Measurements from ENCODE around the gene A1BG.

The A1BG gene

GRCh38 chr19:58386576-58387337 lies 33.5 kb upstream of the A1BG start, which contains the start of gene RPS5:
Gene RPS5, plus strand, starts transcription at chr19:58387269. Its CDS starts 869 bp downstream, at chr19:58388138.
- FAIRE-seq: peak; percentile 98
- TF ChIP-seq POLR2A (IDR thresholded peaks at IDR 0.05; ENCODE audit: low read depth, low read length): peak; percentile 97
- peak; percentile 96 for TF ChIP-seq POLR2AphosphoS5 (IDR thresholded peaks at IDR 0.05; ENCODE audit: low read depth, low read length)
- no peak for TF ChIP-seq SPI1 (IDR thresholded peaks at IDR 0.05; ENCODE audit: low read depth, low read length)
- TF ChIP-seq POU2F2 (IDR thresholded peaks at IDR 0.05; ENCODE audit: low read depth, low read length): peak; percentile 77
- no peak for TF ChIP-seq PAX5 (IDR thresholded peaks at IDR 0.05; ENCODE audit: insufficient read depth, low read length, severe bottlenecking)
- peak; percentile 98 for TF ChIP-seq TAF1 (IDR thresholded peaks at IDR 0.05; ENCODE audit: low read depth, low read length)

GRCh38 chr19:58385891-58386575 lies 32.7 kb upstream of the A1BG start:
- TF ChIP-seq PAX5 (IDR thresholded peaks at IDR 0.05; ENCODE audit: insufficient read depth, low read length, severe bottlenecking) (no peak), SPI1 (IDR thresholded peaks at IDR 0.05; ENCODE audit: low read depth, low read length) (peak; percentile 29; the same call in 1 of the 2 replicates), POLR2AphosphoS5 (IDR thresholded peaks at IDR 0.05; ENCODE audit: low read depth, low read length) (peak; percentile 63; the same call in 1 of the 2 replicates), POU2F2 (IDR thresholded peaks at IDR 0.05; ENCODE audit: low read depth, low read length) (peak; percentile 69; the same call in 1 of the 2 replicates), POLR2A (IDR thresholded peaks at IDR 0.05; ENCODE audit: low read depth, low read length) (peak; percentile 62; the same call in 1 of the 2 replicates), TAF1 (IDR thresholded peaks at IDR 0.05; ENCODE audit: low read depth, low read length) (peak; percentile 33; the same call in 1 of the 2 replicates)
- FAIRE-seq (peak; percentile 75), DNase-seq (ENCODE audit: insufficient read length, low spot score) (no peak)

More at GRCh38 chr19:58386576-58387337, 33.5 kb upstream of the A1BG start, which contains the start of gene RPS5:
- DNase-seq (ENCODE audit: insufficient read length, low spot score): peak; percentile 99

GRCh38 chr19:58385313-58385890 lies 32.1 kb upstream of the A1BG start:
- TF ChIP-seq POLR2A (IDR thresholded peaks at IDR 0.05; ENCODE audit: low read depth, low read length) (no peak), PAX5 (IDR thresholded peaks at IDR 0.05; ENCODE audit: insufficient read depth, low read length, severe bottlenecking) (no peak), SPI1 (IDR thresholded peaks at IDR 0.05; ENCODE audit: low read depth, low read length) (no peak), TAF1 (IDR thresholded peaks at IDR 0.05; ENCODE audit: low read depth, low read length) (no peak), POU2F2 (IDR thresholded peaks at IDR 0.05; ENCODE audit: low read depth, low read length) (no peak), POLR2AphosphoS5 (IDR thresholded peaks at IDR 0.05; ENCODE audit: low read depth, low read length) (no peak)
- no peak for DNase-seq (ENCODE audit: insufficient read length, low spot score)
- FAIRE-seq: no peak

- no peak for FAIRE-seq
- TF ChIP-seq POLR2AphosphoS5 (IDR thresholded peaks at IDR 0.05; ENCODE audit: low read depth, low read length) (no peak), TAF1 (IDR thresholded peaks at IDR 0.05; ENCODE audit: low read depth, low read length) (no peak), POU2F2 (IDR thresholded peaks at IDR 0.05; ENCODE audit: low read depth, low read length) (no peak), SPI1 (IDR thresholded peaks at IDR 0.05; ENCODE audit: low read depth, low read length) (no peak), PAX5 (IDR thresholded peaks at IDR 0.05; ENCODE audit: insufficient read depth, low read length, severe bottlenecking) (no peak), POLR2A (IDR thresholded peaks at IDR 0.05; ENCODE audit: low read depth, low read length) (no peak)
- no peak for DNase-seq (ENCODE audit: insufficient read length, low spot score)
Measured at GRCh38 chr19:58382997-58383603, 29.8 kb upstream of the A1BG start.

GRCh38 chr19:58381460-58382212 lies 28.3 kb upstream of the A1BG start:
- no peak for TF ChIP-seq PAX5 (IDR thresholded peaks at IDR 0.05; ENCODE audit: insufficient read depth, low read length, severe bottlenecking)
- 0 out of 2 replicates have a peak, but pooled peaks have one; percentile 5 for TF ChIP-seq TAF1 (IDR thresholded peaks at IDR 0.05; ENCODE audit: low read depth, low read length)
- DNase-seq (ENCODE audit: insufficient read length, low spot score) (no peak), FAIRE-seq (no peak)

- DNase-seq (ENCODE audit: insufficient read length, low spot score) (peak; percentile 94), FAIRE-seq (peak; percentile 99)
- TF ChIP-seq TAF1 (IDR thresholded peaks at IDR 0.05; ENCODE audit: low read depth, low read length) (peak; percentile 84), PAX5 (IDR thresholded peaks at IDR 0.05; ENCODE audit: insufficient read depth, low read length, severe bottlenecking) (peak; percentile 100), SPI1 (IDR thresholded peaks at IDR 0.05; ENCODE audit: low read depth, low read length) (no peak), POLR2A (IDR thresholded peaks at IDR 0.05; ENCODE audit: low read depth, low read length) (peak; percentile 69), POLR2AphosphoS5 (IDR thresholded peaks at IDR 0.05; ENCODE audit: low read depth, low read length) (peak; percentile 60; the same call in 1 of the 2 replicates), POU2F2 (IDR thresholded peaks at IDR 0.05; ENCODE audit: low read depth, low read length) (0 out of 2 replicates have a peak, but pooled peaks have one; percentile 41)
Measured at GRCh38 chr19:58380662-58381459, 27.6 kb upstream of the A1BG start, which contains the start of gene ZNF837. Gene ZNF837, minus strand, starts transcription at chr19:58381030. Its CDS starts 11,698 bp downstream, at chr19:58369332.

GRCh38 chr19:58380037-58380661 lies 26.9 kb upstream of the A1BG start:
- peak; percentile 68 for FAIRE-seq
- DNase-seq (ENCODE audit: insufficient read length, low spot score): no peak
- no peak for TF ChIP-seq POU2F2 (IDR thresholded peaks at IDR 0.05; ENCODE audit: low read depth, low read length)
- TF ChIP-seq SPI1 (IDR thresholded peaks at IDR 0.05; ENCODE audit: low read depth, low read length): no peak
- TF ChIP-seq POLR2AphosphoS5 (IDR thresholded peaks at IDR 0.05; ENCODE audit: low read depth, low read length): no peak
- TF ChIP-seq TAF1 (IDR thresholded peaks at IDR 0.05; ENCODE audit: low read depth, low read length): no peak
- TF ChIP-seq POLR2A (IDR thresholded peaks at IDR 0.05; ENCODE audit: low read depth, low read length): no peak
- no peak for TF ChIP-seq PAX5 (IDR thresholded peaks at IDR 0.05; ENCODE audit: insufficient read depth, low read length, severe bottlenecking)
